Measurements from ENCODE around the gene SLC22A31. TPM values are rescaled to one million over a fixed set of nuclear protein-coding genes. Genes with fewer than 3 reads are reported as not detected.
"Not testable (repeated sequence)": the region's sequence is repeated elsewhere in the genome, so short reads cannot be mapped to it uniquely, and the experiment has no call there.

Gene SLC22A31
- total and polyA plus RNA-seq, 2 donors = 0.28 TPM; not detected in 1

DNA sequence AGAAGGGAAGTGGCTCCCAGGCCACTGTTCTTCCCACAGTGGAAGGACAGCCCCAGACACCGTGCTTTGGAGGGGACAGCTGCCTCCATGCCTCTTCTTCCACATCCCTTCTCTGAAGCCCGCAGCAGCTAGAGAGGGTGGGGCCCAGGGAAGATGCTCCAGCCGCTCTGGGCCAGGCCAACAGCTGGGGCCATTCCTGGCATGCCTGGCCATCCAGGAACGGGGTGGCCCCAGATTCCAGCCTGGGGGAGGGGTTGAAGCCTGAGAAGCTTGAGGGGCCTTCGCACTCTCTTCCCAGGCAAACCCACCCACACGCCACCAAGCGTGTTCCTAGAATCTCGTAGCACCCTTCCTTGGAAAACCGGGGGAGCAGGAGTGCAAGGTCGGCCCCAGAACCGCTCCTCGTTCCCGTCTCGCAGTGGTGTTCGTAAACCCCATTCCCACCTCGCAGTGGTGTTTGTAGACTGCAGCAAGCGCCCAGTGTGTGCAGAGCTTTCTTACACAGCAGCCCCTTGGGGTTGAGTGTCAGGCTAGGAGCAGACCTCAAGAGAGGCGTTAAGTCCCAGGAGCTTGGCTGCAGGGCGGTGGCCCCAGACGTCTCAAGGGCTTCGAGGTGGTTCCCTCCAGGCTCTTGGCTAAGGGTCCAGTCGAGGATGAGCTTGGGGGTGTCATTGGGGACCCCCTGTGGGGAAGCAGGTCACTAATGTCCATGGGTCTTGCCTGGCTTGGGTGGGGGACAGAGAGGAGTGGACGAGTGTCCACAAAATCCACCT lies 26.1 kb downstream of the SLC22A31 start:
- Histone ChIP-seq H3K4me3 (ENCODE audit: low read depth, low read length) (no peak overlapping the region), H3K4me1 (ENCODE audit: insufficient read depth) (no peaks in the 10 kb centered on the region), H3K36me3 (ENCODE audit: insufficient read depth) (no peaks in the 10 kb centered on the region), H3K27ac (ENCODE audit: low read depth) (no peak overlapping the region)
- WGBS = 68% methylated on average over 23 of the region's 23 CpGs
- DNase-seq (ENCODE audit: extremely low spot score) = no peak

DNA sequence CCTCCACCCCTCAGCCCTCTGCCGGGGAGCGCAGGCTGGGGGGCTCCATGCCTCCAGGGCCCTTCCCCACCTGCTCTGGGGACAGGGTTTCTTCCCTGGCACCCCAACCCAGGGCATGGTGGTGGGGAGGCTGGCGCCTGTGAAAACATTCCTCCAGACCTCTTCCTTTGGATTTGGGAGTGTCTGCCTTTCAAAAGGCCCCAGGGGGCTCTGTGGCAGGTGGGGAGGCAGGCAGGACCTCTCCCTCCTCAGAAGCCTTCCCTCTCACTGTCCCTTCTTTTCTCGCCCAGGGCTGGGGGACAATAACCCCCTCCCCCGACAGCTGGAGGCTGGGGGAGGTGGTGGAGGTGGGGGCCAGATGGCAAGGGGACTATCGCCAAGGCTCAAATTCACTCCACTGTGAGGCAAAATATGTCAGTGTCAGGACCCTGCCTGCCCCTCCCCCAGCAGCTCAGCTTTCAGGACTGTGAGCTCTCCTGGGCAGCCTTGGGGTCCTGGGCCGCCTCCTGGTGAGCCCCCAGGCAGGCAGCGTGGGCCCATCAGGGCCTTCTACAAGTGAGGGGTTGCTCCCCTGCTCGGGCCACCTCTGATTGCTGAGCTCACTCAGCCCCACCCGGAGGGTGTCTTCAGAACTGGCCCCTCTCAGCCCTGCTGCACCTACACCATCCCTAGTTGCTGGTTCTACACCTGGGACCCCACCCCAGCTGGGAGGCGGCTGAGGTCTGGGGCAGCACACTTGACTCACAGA lies 27.0 kb downstream of the SLC22A31 start:
- 60% methylated on average over 11 of the region's 11 CpGs for WGBS
- H3K4me1 ChIP-seq (ENCODE audit: insufficient read depth) = no peaks in the 10 kb centered on the region
- no peak for DNase-seq (ENCODE audit: extremely low spot score)
- no peak overlapping the region for H3K27ac ChIP-seq (ENCODE audit: low read depth)
- no peak overlapping the region for H3K4me3 ChIP-seq (ENCODE audit: low read depth, low read length)
- H3K36me3 ChIP-seq (ENCODE audit: insufficient read depth) = no peaks in the 10 kb centered on the region

DNA sequence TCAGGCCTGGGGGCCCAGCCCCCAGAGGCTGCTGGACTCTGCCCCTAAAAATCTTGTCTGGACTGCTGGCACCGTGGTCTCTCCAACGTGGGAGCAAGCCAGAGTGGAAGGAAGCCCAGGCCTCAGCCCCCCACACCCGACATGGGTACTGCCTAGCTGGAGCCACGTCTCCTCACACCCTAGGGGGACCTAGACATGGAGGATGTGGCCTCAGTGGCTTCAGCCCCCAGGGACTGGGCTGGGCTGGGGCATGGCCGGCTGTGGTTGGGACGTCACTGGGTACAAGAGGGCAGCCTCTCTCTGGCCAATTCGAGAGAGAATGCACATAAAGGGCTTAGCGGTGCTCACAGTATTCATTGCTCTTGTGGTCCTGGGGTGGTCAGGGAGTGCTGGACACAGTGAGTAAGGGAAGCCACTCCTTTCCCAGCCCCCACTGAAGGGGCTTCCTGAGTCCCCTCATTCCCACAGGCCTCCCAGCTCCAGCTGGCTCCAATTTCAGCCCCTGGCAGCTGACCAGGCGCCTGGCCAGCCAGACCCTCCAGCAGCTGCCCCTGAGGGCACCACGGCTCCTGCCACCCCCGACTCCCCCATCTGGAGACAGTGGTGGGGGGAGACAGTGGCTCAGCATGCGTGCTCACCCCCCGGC lies 27.7 kb downstream of the SLC22A31 start:
- Histone ChIP-seq H3K27ac (ENCODE audit: low read depth) (no peak overlapping the region), H3K4me3 (ENCODE audit: low read depth, low read length) (no peak overlapping the region), H3K36me3 (ENCODE audit: insufficient read depth) (no peaks in the 10 kb centered on the region), H3K4me1 (ENCODE audit: insufficient read depth) (no peaks in the 10 kb centered on the region)
- WGBS = 57% methylated on average over 13 of the region's 13 CpGs
- no peak for DNase-seq (ENCODE audit: extremely low spot score)

DNA sequence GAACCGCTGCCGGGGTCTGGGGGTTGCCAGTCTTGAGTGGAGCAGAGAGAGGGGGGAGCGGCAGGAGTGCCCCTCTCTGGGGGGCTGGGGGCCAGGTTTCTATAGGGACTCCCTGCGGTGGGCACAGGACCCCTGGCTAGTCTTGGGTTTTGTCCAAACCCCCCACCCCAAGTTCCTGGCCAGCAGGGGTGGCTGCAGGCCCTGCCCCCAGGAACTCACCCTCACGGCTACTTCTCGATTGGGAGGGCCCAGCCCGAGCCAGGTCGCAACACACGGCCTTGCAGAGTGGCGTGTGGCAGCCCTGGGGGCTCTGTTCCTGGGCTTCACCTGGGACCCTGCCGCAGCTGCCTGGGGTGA lies 28.2 kb downstream of the SLC22A31 start:
- no peaks in the 10 kb centered on the region for H3K36me3 ChIP-seq (ENCODE audit: insufficient read depth)
- WGBS = 84% methylated on average over 11 of the region's 11 CpGs
- no peak for DNase-seq (ENCODE audit: extremely low spot score)
- no peaks in the 10 kb centered on the region for H3K4me1 ChIP-seq (ENCODE audit: insufficient read depth)
- H3K27ac ChIP-seq (ENCODE audit: low read depth) = no peak overlapping the region
- no peak overlapping the region for H3K4me3 ChIP-seq (ENCODE audit: low read depth, low read length)

DNA sequence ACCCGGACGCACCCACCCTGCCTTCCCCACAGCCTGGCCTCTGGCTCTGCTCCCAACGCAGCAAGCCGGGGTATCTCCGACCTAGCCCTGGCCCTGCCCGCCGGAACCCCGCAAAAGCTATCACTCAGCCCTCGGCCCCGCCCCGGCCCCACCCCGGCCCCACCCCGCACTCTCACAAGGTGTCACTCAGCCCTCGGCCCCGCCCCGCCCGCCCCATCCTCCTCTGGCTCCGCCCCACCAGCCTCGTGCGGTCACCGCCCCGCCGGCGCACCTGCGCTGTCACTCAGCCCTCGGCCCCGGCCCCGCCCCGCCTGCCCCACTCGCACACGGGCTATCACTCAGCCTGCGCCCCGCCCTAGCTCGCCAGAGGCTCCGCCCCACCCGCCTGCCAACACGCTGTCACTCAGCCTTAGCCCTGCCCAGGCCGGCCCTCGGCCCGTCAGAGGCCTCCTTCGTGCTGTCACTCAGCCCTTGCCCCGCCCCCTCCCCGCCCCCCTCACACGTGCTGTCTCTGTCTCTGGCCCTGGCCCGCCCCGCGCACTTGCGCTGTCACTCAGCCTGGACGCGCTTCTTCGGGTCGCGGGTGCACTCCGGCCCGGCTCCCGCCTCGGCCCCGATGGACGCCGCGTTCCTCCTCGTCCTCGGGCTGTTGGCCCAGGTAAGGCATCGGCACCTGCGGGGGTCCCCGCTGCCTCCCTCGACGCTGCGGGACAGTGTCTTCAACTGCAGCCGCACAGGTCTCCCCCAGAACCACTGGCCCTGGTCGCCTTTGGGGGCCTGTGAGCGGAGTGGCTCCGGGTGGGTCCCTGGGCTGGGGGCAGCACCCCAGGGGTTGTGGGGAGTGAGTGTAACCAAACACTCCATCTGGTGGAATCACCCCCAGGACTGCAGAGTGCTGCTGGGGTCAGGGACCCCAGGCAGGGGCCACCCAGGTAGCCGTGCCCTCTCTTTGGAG lies 28.8 kb downstream of the SLC22A31 start, which contains the start of gene CDH15:
Gene CDH15 (plus strand): TSS at position 533 of the 955 bp plus-strand sequence. CDS start 84 bp downstream, at position 617.
- WGBS = 8% methylated on average over 72 of the region's 74 CpGs
- Histone ChIP-seq H3K4me3 (ENCODE audit: low read depth, low read length) (no peak within 1 kb of the TSS), H3K27ac (ENCODE audit: low read depth) (no peak within 1 kb of the TSS), H3K4me1 (ENCODE audit: insufficient read depth) (no peaks in the 10 kb centered on the region), H3K36me3 (ENCODE audit: insufficient read depth) (no peaks in the 10 kb centered on the region)
- peak; percentile 66 for DNase-seq (ENCODE audit: extremely low spot score)

DNA sequence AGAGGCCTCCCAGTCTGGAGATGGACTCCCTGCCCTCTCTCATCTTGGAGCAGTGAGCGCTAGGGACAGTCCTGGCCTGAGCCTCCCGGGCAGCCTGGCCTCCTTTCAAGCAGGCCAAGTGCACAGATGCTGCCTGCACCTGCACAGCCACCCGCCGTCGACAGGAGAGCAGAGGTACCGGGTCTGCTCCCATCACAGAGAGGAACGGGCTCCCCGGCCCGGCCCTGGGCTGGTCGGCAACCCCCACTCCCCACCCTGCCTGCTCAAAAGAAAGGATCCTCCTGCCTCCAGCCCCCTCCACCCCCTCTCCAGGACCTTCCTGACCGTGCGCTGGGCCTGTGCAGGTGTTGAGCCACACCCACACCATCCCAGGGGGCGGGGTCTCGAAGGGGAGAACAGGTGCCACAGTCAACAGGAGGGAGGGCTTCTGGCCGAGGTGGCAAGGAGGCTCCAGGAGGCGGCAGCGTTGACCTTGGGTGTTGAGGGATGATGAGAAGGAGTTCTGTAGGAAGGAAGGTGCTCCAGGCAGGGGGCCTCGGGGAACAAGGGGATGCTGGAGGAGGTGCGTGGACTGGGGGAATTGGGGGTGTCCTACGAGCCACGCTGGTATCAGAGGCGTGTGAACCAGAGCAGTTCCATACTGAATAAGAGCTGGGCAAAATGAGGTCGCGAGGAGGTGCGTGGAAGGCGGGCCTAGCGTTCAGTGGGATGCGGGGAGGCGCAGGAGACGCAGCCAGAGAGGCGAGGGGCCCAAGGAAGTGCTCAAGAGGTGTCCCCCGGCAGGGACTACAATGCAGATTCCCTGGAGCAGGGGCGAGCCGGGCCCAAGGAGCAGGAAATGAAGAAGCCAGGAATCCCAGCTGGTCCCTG lies 29.8 kb downstream of the SLC22A31 start:
- no peak for DNase-seq (ENCODE audit: extremely low spot score)
- H3K4me1 ChIP-seq (ENCODE audit: insufficient read depth) = no peaks in the 10 kb centered on the region
- H3K4me3 ChIP-seq (ENCODE audit: low read depth, low read length) = no peak overlapping the region
- no peaks in the 10 kb centered on the region for H3K36me3 ChIP-seq (ENCODE audit: insufficient read depth)
- no peak overlapping the region for H3K27ac ChIP-seq (ENCODE audit: low read depth)
- WGBS = 15% methylated on average over 34 of the region's 34 CpGs

DNA sequence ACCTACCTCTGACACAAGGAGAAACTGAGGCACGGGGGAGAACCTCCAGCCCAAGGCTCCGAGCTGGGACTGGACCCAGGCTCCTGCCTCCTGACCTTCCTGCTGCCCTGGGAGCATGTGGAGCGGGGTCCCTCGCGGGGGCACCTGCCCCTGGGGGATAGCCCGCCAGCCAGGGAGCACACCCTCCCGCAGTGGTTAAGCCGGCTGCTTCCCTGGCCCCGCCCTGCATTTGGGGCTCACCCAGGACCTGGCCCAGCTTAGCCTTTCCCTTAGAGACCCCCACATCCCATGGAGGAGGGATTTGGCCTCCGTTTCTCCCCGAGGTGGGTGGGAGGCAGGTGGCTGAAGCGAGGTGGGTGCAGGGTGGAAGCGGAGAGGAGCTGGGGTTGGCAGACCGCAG lies 30.6 kb downstream of the SLC22A31 start:
- Histone ChIP-seq H3K36me3 (ENCODE audit: insufficient read depth) (no peaks in the 10 kb centered on the region), H3K27ac (ENCODE audit: low read depth) (no peak overlapping the region), H3K4me3 (ENCODE audit: low read depth, low read length) (no peak overlapping the region), H3K4me1 (ENCODE audit: insufficient read depth) (no peaks in the 10 kb centered on the region)
- WGBS = 71% methylated on average over 14 of the region's 14 CpGs
- DNase-seq (ENCODE audit: extremely low spot score) = no peak

DNA sequence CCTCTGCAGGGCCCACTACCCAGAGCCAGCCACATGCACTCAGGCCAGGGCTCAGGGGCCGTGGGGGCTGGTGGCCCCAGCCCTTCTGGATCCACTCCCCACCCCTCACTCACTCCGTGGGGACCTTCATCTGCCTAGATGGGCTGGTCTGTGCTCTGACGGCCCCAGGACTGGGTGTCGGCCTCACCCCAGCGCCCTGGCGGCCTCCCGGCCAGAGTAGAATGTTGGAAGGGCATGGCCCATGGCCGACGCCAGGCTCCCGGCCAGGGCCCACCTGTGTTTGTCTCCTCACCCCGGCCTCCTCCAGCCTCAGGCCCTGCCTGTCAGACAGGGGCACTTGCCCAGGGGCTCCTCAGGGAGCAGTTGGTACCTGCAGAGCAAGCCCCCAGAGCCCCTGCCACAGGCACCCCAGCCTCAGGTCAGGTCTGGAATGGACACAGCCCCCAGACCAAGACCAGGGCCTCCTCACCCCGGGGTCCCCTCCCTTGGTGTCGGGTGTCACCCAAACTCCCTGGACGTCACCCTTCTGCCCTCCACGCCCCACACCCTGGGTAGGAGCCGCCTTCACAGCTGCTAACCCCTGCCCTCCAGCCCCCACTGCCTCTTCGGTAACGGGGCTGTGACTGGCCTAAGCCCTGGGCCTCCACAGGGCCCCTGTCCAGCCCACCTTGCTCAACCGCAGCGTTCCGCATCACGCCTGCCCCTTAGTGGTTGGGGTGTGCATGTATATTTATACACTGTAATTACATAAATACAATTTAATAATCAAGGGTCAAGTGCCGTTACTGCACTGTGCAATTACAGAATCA lies 31.8 kb downstream of the SLC22A31 start:
- no peaks in the 10 kb centered on the region for H3K4me1 ChIP-seq (ENCODE audit: insufficient read depth)
- WGBS = 65% methylated on average over 23 of the region's 23 CpGs
- no peak overlapping the region for H3K27ac ChIP-seq (ENCODE audit: low read depth)
- H3K36me3 ChIP-seq (ENCODE audit: insufficient read depth) = no peaks in the 10 kb centered on the region
- no peak overlapping the region for H3K4me3 ChIP-seq (ENCODE audit: low read depth, low read length)
- no peak for DNase-seq (ENCODE audit: extremely low spot score)

DNA sequence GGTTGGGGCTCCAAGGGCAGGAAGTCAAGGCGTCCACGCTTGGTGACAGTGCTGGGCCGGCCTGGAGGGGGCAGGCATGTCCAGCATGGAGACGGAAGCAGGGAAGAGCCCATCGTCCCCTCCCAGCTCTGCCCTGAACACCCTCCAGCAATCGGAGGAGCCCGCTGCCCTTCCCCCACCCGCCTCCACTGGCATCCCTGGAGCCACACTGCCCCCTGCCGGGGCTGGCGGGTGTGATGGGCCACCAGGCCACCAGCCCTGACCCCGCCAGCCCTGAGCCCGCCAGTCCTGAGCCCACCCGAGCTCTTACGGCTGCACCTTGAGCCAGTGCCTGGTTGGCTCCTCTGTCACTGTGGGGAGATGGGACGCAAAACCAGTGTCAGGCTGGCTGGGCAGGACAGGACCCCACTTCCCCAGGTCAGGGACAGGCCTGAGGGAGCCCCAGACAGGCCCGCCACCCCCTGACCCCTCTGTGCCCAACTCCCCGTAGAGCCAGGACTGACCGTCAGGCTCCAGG lies 32.9 kb downstream of the SLC22A31 start:
- DNase-seq (ENCODE audit: extremely low spot score) = no peak
- H3K4me1 ChIP-seq (ENCODE audit: insufficient read depth) = no peaks in the 10 kb centered on the region
- 16% methylated on average over 18 of the region's 18 CpGs for WGBS
- no peak overlapping the region for H3K4me3 ChIP-seq (ENCODE audit: low read depth, low read length)
- H3K27ac ChIP-seq (ENCODE audit: low read depth) = no peak overlapping the region
- no peaks in the 10 kb centered on the region for H3K36me3 ChIP-seq (ENCODE audit: insufficient read depth)

DNA sequence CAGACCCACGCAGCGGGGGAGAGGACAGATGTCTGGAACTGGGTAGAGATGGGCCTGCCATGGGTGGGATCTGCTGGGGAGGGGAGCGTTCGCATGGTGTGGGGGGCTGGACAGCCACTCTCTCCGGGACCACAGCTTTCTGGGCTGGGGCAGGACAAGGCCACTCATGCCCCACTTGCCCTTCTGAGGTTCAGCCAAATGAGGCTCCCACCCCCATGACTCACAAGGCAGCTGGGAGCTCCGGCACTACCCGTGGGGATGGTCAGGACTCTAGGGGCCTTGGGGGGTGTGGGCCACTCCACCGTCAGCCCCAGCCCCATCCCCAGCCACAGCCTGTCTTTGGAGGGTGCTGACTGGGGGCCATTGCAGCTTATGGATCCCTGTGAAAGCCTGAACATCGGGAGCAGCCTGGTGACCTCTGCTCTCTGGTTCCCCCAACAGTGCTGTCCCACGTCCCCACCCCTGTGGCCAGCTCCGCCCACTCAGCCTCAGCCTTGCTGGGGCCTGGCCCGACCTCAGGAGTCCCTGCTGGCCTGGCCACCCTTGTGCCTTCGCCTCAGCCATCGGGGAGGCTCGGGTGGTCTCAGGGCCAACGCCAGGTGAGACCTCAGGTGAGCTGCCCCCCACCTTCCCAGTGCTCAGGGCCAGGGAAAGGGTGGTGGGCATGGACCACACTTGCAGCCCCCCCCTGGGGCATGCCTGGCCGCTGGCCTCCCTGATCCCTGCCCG lies 33.5 kb downstream of the SLC22A31 start:
- H3K27ac ChIP-seq (ENCODE audit: low read depth) = no peak overlapping the region
- no peak for DNase-seq (ENCODE audit: extremely low spot score)
- no peaks in the 10 kb centered on the region for H3K4me1 ChIP-seq (ENCODE audit: insufficient read depth)
- no peak overlapping the region for H3K4me3 ChIP-seq (ENCODE audit: low read depth, low read length)
- WGBS = 63% methylated on average over 18 of the region's 18 CpGs
- H3K36me3 ChIP-seq (ENCODE audit: insufficient read depth) = no peaks in the 10 kb centered on the region

DNA sequence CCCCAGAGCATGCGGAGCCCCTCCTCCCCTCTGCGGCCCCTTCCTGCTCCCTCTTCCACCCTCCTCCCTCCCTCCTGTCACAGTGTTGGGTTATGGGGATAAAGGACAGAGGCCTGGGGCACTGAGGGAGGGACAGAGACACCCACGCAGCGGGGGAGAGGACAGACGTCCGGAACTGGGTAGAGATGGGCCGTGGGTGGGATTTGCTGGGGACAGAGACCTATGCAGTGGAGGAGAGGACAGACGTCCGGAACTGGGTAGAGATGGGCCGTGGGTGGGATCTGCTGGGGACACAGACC lies 34.7 kb downstream of the SLC22A31 start:
- not testable (repeated sequence) for DNase-seq (ENCODE audit: extremely low spot score)

More for the DNA sequence above, 34.7 kb downstream of the SLC22A31 start:
- H3K36me3 ChIP-seq (ENCODE audit: insufficient read depth); H3K27ac ChIP-seq (ENCODE audit: low read depth); H3K4me3 ChIP-seq (ENCODE audit: low read depth, low read length); H3K4me1 ChIP-seq (ENCODE audit: insufficient read depth): not testable (repeated sequence)
- 54% methylated on average over 10 of the region's 10 CpGs for WGBS

All from urinary bladder (tissue), 4 donors.